ENCODE measurements around the gene URB2. TPM values are rescaled to one million over a fixed set of nuclear protein-coding genes. Genes with fewer than 3 reads are reported as not detected.

The URB2 gene
- total RNA-seq, 1 experiment from 2014 or later = 24.6 TPM

DNA sequence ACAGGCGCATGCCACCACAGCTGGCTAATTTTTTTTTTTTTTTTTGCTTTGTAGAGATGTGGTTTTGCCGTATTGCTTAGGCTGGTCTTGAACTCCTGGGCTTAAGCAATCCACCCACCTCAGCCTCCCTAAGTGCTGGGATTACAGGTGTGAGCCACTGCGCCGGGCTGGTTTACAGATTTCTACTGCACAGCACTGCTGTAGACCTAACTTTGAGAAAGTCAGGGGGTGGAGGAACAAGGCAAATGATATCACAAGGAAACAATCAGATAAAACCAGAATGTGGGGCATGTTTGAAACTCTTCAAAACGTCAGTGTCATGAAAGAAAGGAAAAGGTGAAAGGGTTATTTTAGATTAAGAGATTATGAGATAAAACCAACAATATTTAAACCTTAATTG, 45.3 kb downstream of the URB2 start (continued):
- TF ChIP-seq HMGXB4 (CRISPR knock-in tag; IDR thresholded peaks at IDR 0.05) (no peak), ELF4 (CRISPR knock-in tag; IDR thresholded peaks at IDR 0.05; ENCODE audit: low read depth) (no peak), JAZF1 (CRISPR knock-in tag; IDR thresholded peaks at IDR 0.05) (no peak), CTCF (IDR thresholded peaks at IDR 0.05) (no peak), SMAD4 (CRISPR knock-in tag; IDR thresholded peaks at IDR 0.05) (no peak), ZSCAN18 (CRISPR knock-in tag; IDR thresholded peaks at IDR 0.05) (no peak), MXD4 (CRISPR knock-in tag; IDR thresholded peaks at IDR 0.05; ENCODE audit: borderline replicate concordance) (no peak)
- TF ChIP-seq, protein P1, sequence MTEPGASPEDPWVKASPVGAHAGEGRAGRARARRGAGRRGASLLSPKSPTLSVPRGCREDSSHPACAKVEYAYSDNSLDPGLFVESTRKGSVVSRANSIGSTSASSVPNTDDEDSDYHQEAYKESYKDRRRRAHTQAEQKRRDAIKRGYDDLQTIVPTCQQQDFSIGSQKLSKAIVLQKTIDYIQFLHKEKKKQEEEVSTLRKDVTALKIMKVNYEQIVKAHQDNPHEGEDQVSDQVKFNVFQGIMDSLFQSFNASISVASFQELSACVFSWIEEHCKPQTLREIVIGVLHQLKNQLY (CRISPR knock-in tag; IDR thresholded peaks at IDR 0.05) = no peak

DNA sequence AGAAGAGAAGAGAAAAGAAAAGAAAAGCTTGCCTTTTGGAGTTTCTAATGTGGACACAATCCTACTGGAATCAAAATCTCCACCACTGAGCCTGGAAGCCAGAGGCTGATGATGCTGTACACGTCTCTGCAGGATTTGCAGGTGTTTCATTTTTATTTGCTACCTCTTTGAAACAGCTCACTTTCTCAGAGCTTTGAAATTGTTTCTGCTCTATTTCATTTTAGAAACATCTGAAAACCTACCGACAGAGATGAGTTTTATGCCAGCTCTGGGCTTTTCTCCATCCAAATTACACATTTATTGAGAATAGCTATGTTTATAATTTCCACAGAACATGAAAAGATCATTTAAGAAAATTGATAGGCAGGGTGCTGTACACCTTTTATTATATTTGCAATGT, 46.2 kb downstream of the URB2 start:
- no peak for TF ChIP-seq FOXP4 (CRISPR knock-in tag; IDR thresholded peaks at IDR 0.05)
- Mint-ChIP-seq H3K36me3 (peaks cover 7% of the 10 kb centered on the region; the same call in 1 of the 2 replicates), H3K27me3 (ENCODE audit: low read depth) (no peaks in the 10 kb centered on the region), H3K9me3 (no peaks in the 10 kb centered on the region), H3K27ac (no peak overlapping the region), H3K4me1 (0 out of 2 replicates have a peak, but pooled peaks cover 3% of the 10 kb centered on the region), H3K4me3 (no peak overlapping the region)
- POLR2A ChIA-PET = no interaction called here
- ATAC-seq = no peak
- no peak for DNase-seq (ENCODE audit: low spot score)
- CTCF ChIA-PET = interaction anchor here (1.4 kb wide), 1 partner anchor 11 kb away, joined by 3 read pairs; no protein-coding TSS in a partner anchor

DNA sequence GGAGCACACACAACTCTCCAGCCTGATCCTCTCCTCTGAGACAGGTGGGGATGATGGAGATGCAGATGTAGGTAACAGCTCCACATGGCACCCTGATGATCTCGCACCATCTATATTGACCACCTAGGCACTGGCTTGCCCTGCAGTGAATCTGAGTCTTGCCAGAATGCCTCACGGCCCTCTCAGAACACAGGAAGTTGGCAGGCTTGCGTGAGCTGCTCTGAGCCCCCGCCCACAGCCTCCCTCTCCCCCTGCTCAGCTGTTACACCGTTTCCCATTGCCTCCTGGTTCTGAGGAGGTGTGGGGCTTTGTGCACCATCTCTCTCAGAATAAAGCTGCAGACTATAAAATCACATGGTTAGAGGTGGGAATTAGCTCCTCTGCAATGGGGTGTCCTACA, 48.0 kb downstream of the URB2 start:
- no peaks in the 10 kb centered on the region for H3K36me3 Mint-ChIP-seq
- H3K27me3 Mint-ChIP-seq (ENCODE audit: low read depth) = no peaks in the 10 kb centered on the region
- DNase-seq (ENCODE audit: low spot score) (no peak), ATAC-seq (no peak; the same call in 1 of the 2 replicates)
- CTCF ChIA-PET = interaction anchor here (1.2 to 1.6 kb wide), 2 partner anchors 13 to 175 kb away, joined by 4 to 5 read pairs; no protein-coding TSS in a partner anchor
- H3K9me3 Mint-ChIP-seq = no peaks in the 10 kb centered on the region
- H3K4me3 Mint-ChIP-seq = no peak overlapping the region
- POLR2A ChIA-PET = interaction anchor here (0.7 kb wide), 1 partner anchor 611 kb away, joined by 6 read pairs; no protein-coding TSS in a partner anchor
- H3K4me1 Mint-ChIP-seq = 0 out of 2 replicates have a peak, but pooled peaks cover 3% of the 10 kb centered on the region
- H3K27ac Mint-ChIP-seq = no peak overlapping the region
- TF ChIP-seq ATF2 (CRISPR knock-in tag; IDR thresholded peaks at IDR 0.05; ENCODE audit: borderline replicate concordance, low read depth) (no peak), CTCF (IDR thresholded peaks at IDR 0.05) (no peak), KAT7 (CRISPR knock-in tag; IDR thresholded peaks at IDR 0.05; ENCODE audit: borderline replicate concordance) (no peak), FOXP4 (CRISPR knock-in tag; IDR thresholded peaks at IDR 0.05) (no peak), IRF2 (CRISPR knock-in tag; IDR thresholded peaks at IDR 0.05; ENCODE audit: borderline replicate concordance, low read depth) (no peak)

All from WTC11 (cell line).